ENCODE data around the gene POFUT1. TPM values are rescaled to one million over a fixed set of nuclear protein-coding genes. Genes with fewer than 3 reads are reported as not detected.

Gene POFUT1
- total RNA-seq, 1 donor from 2014 or later, result 49.5 TPM

DNA sequence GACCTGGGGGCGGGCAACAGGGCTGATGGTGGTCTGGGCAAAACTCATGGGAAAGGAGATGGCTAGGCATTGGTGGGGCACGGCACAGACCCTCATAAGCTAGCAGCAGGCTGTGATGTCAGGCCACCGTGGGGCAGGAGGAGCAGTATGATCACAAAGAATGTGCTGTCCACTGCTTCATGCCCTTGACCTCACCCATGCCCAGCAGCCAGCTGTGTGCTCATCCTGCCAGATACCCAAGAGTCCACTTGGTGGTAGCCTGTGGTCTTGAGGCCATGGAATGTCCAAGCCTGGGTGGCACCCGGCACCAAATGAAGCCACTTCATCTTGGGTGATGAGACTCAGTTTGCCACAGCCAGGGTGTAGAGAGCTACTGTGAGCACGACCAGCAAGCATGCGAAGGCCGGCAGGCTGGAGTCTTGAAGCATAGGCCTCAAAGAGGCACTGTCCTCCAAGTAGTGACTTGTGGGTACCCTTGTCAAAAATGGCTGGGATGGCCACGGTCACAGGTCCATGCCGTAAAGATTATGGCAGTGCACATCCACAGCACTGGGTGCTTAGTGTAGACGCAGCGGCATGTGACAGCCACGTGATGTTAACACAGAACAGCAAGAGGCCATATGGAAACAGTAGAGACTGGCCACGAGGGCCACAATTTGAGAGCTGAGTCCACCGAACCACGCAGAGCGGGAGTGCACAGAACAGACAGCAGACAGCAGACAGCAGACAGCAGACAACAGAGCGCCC lies 19.1 kb upstream of the POFUT1 start:
- peak overlapping the region; percentile 73 for H3K4me3 Mint-ChIP-seq (ENCODE audit: unreplicated experiment)
- no peaks in the 10 kb centered on the region for H3K36me3 Mint-ChIP-seq (ENCODE audit: unreplicated experiment)
- peaks cover 20% of the 10 kb centered on the region for H3K4me1 Mint-ChIP-seq (ENCODE audit: unreplicated experiment)
- no peak for DNase-seq (ENCODE audit: extremely low spot score, unreplicated experiment)
- H3K27ac Mint-ChIP-seq (ENCODE audit: unreplicated experiment), result no peak overlapping the region
- H3K27me3 Mint-ChIP-seq (ENCODE audit: unreplicated experiment), result no peaks in the 10 kb centered on the region
- H3K9me3 Mint-ChIP-seq (ENCODE audit: unreplicated experiment), result no peaks in the 10 kb centered on the region
- no peak for TF ChIP-seq CTCF (IDR thresholded peaks at IDR 0.05)

DNA sequence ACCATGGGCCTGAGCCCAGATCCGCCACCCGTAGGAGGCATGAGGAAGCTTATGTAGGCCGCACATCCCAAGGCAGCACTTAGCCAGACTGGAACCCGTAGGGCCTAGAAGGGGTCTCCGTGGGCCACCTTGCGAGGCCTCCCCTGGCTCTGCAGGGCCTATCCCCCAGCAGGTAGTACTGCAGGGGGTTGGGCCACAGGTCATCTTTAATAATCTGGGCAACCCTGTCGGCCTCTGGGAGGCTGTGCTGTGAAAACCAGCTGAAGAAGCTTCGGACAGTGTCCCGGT lies 18.6 kb upstream of the POFUT1 start:
- Mint-ChIP-seq H3K9me3 (ENCODE audit: unreplicated experiment) (no peaks in the 10 kb centered on the region), H3K4me3 (ENCODE audit: unreplicated experiment) (peak overlapping the region; percentile 73)
- no peak for DNase-seq (ENCODE audit: extremely low spot score, unreplicated experiment)

DNA sequence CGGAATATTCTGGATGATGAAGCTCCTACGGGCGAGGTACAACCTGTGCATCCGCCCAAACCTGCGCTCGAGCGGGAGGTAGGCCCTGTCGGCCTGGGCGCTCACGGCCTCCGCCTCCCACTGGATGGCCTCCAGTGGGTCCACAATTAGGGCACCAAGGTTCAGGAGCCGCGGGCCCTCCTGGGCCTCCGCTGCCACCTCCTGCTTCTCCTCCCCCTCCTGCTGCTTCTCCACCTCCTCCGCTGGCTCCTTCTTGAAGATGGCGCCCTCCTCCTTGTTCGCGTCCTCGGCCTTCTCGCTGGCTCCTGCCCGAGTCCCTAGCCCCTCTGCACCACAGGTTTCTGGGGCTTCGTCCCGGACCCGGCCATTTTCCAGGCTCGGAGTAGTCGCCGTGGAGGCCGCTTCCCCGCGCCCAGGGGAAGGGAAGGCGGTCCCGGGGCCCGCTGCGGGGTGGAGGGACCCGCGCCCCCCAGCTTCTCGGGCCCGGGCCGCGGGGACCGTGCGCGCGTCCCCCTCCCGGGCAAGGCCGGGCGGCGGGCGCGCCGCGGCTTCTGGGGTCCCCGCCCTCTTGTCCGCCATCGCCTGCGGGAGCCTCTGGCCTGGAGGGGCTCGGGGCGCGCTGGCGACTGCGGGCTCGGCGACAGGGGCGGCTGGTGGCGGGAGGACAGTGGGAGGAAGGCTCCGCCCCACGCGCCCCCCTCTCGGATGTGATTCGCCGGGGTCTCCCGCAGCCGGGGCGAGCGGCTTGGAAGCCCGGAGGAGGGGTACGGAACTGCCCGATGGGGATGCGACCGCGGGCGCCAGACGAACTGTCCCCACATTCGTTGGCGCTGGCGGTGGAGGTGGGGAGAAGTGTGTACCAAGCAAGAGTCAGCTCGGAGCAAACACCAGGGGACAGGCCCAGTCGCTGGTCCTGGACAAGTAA lies 17.7 kb upstream of the POFUT1 start:
- H3K4me3 Mint-ChIP-seq (ENCODE audit: unreplicated experiment), result peak overlapping the region; percentile 81
- peak overlapping the region; percentile 86 for H3K27ac Mint-ChIP-seq (ENCODE audit: unreplicated experiment)
- H3K4me1 Mint-ChIP-seq (ENCODE audit: unreplicated experiment), result peaks cover 20% of the 10 kb centered on the region
- DNase-seq (ENCODE audit: extremely low spot score, unreplicated experiment), result peak; percentile 87
- H3K9me3 Mint-ChIP-seq (ENCODE audit: unreplicated experiment), result no peaks in the 10 kb centered on the region
- no peak for TF ChIP-seq CTCF (IDR thresholded peaks at IDR 0.05)
- no peaks in the 10 kb centered on the region for H3K27me3 Mint-ChIP-seq (ENCODE audit: unreplicated experiment)
- peaks cover 5% of the 10 kb centered on the region for H3K36me3 Mint-ChIP-seq (ENCODE audit: unreplicated experiment)

More for the DNA sequence above, 18.6 kb upstream of the POFUT1 start:
- Mint-ChIP-seq H3K4me1 (ENCODE audit: unreplicated experiment) (peaks cover 20% of the 10 kb centered on the region), H3K36me3 (ENCODE audit: unreplicated experiment) (no peaks in the 10 kb centered on the region), H3K27me3 (ENCODE audit: unreplicated experiment) (no peaks in the 10 kb centered on the region), H3K27ac (ENCODE audit: unreplicated experiment) (peak overlapping the region; percentile 67)
- no peak for TF ChIP-seq CTCF (IDR thresholded peaks at IDR 0.05)

- H3K27ac Mint-ChIP-seq (ENCODE audit: unreplicated experiment), result peak overlapping the region; percentile 86
- H3K4me1 Mint-ChIP-seq (ENCODE audit: unreplicated experiment), result peaks cover 20% of the 10 kb centered on the region
- no peak for DNase-seq (ENCODE audit: extremely low spot score, unreplicated experiment)
- H3K36me3 Mint-ChIP-seq (ENCODE audit: unreplicated experiment), result peaks cover 12% of the 10 kb centered on the region
- TF ChIP-seq CTCF (IDR thresholded peaks at IDR 0.05), result peak; percentile 7
- no peaks in the 10 kb centered on the region for H3K27me3 Mint-ChIP-seq (ENCODE audit: unreplicated experiment)
- peak overlapping the region; percentile 81 for H3K4me3 Mint-ChIP-seq (ENCODE audit: unreplicated experiment)
- no peaks in the 10 kb centered on the region for H3K9me3 Mint-ChIP-seq (ENCODE audit: unreplicated experiment)
These were observed 16.9 kb upstream of the POFUT1 start for GRCh38 chr20:32190616-32191415.

All from osteocyte (in vitro differentiated cells).